ENCODE measurements around the gene HIGD1C.
"Not testable (repeated sequence)": the region's sequence is repeated elsewhere in the genome, so short reads cannot be mapped to it uniquely, and the experiment has no call there.

DNA sequence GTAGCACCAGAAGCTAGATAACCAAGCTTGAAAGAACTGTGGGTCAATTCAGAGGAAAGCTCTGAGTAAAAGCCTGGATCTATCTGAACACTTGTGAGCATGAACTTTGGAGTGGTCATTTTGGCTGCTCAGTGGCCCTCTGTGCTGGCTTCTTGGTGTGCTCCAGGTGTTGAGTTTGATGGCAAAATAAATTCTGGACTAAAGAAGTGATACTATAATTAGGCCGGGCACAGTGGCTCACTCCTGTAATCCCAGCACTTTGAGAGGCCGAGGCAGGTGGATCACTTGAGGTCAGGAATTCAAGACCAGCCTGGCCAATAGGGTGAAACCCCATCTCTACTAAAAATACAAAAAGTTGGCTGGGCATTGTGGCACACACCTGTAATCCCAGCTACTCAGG, 2.4 kb downstream of the HIGD1C start:
- TF ChIP-seq, protein P1, sequence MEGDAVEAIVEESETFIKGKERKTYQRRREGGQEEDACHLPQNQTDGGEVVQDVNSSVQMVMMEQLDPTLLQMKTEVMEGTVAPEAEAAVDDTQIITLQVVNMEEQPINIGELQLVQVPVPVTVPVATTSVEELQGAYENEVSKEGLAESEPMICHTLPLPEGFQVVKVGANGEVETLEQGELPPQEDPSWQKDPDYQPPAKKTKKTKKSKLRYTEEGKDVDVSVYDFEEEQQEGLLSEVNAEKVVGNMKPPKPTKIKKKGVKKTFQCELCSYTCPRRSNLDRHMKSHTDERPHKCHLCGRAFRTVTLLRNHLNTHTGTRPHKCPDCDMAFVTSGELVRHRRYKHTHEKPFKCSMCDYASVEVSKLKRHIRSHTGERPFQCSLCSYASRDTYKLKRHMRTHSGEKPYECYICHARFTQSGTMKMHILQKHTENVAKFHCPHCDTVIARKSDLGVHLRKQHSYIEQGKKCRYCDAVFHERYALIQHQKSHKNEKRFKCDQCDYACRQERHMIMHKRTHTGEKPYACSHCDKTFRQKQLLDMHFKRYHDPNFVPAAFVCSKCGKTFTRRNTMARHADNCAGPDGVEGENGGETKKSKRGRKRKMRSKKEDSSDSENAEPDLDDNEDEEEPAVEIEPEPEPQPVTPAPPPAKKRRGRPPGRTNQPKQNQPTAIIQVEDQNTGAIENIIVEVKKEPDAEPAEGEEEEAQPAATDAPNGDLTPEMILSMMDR (IDR thresholded peaks at IDR 0.05; ENCODE audit: insufficient read depth, low read depth, low read length) = not testable (repeated sequence)
- not testable (repeated sequence) for TF ChIP-seq EZH2 (IDR thresholded peaks at IDR 0.05; ENCODE audit: insufficient read depth, low read length)
